ENCODE results near the gene FH.
A peak's percentile ranks its signal among the peaks of the same experiment; 100 is the strongest.

The FH gene

DNA sequence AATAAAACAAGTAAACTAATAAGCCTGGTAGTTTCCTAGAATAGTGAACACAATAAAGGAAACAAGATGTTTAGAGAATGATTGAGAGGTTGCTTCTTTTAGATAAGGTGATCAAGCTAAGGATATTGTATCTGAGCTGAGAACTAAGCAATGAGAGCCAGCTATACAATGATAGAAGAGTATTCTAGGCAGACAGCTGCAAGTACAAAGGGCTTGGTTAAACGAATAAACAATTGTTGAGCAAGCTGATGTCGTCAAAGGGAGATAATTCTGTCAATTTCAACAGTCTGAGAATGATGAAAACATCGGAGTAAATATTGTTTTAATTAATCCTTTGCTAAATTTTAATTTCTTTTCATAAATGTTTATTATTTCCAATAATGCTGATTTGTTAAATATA lies 5.5 kb upstream of the FH start:
- TF ChIP-seq, protein P1, sequence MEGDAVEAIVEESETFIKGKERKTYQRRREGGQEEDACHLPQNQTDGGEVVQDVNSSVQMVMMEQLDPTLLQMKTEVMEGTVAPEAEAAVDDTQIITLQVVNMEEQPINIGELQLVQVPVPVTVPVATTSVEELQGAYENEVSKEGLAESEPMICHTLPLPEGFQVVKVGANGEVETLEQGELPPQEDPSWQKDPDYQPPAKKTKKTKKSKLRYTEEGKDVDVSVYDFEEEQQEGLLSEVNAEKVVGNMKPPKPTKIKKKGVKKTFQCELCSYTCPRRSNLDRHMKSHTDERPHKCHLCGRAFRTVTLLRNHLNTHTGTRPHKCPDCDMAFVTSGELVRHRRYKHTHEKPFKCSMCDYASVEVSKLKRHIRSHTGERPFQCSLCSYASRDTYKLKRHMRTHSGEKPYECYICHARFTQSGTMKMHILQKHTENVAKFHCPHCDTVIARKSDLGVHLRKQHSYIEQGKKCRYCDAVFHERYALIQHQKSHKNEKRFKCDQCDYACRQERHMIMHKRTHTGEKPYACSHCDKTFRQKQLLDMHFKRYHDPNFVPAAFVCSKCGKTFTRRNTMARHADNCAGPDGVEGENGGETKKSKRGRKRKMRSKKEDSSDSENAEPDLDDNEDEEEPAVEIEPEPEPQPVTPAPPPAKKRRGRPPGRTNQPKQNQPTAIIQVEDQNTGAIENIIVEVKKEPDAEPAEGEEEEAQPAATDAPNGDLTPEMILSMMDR (conservative IDR thresholded peaks at IDR 0.05; ENCODE audit: low read length), result no peak
- no peak for DNase-seq (ENCODE audit: low read depth)

DNA sequence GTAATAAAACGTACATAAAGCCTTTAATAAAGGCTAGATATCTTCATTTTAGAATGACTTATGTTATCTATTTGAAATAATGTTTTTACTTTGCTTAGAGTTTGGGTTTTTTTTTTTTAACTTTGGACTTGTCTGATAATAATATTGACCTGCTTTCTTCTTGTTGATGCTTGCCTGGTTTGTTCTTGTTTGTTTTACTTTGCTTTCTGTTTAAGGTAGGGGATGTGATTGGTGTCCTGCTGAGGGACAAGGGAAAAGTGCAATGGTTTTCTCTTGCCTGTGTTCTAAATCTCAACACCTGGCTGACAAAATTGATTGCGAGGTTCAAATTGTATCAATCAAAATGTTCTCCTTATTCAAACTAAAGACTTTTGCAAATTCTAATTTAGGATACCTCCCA lies 2.2 kb upstream of the FH start:
- H3K4me3 ChIP-seq (ENCODE audit: low read length), result no peak overlapping the region
- DNase-seq (ENCODE audit: low read depth), result no peak
- TF ChIP-seq, protein P1 (conservative IDR thresholded peaks at IDR 0.05; ENCODE audit: low read length), result no peak

More for the DNA sequence above, 5.5 kb upstream of the FH start:
- no peak overlapping the region for H3K4me3 ChIP-seq (ENCODE audit: low read length)

DNA sequence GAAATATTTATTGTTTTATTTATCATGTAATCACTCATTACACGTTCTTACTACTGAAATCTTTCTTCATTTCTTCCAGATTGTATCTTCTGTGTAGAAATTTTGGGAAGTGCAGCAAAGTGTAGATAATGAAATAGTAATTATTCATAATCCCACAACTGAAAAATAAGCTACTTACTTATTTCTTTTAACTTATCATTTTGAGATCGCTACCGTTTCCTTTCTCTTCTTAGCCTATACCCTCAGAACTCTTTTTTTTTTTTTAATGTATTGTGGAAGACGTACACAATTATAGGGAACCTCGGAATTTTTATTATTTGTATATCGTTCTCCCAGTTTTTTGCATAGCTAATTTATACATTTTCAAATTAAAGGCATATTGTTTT lies 518 bp upstream of the FH start:
- DNase-seq (ENCODE audit: low read depth), result no peak
- TF ChIP-seq, protein P1 (conservative IDR thresholded peaks at IDR 0.05; ENCODE audit: low read length), result no peak
- peak overlapping the region; percentile 68 for H3K4me3 ChIP-seq (ENCODE audit: low read length)

DNA sequence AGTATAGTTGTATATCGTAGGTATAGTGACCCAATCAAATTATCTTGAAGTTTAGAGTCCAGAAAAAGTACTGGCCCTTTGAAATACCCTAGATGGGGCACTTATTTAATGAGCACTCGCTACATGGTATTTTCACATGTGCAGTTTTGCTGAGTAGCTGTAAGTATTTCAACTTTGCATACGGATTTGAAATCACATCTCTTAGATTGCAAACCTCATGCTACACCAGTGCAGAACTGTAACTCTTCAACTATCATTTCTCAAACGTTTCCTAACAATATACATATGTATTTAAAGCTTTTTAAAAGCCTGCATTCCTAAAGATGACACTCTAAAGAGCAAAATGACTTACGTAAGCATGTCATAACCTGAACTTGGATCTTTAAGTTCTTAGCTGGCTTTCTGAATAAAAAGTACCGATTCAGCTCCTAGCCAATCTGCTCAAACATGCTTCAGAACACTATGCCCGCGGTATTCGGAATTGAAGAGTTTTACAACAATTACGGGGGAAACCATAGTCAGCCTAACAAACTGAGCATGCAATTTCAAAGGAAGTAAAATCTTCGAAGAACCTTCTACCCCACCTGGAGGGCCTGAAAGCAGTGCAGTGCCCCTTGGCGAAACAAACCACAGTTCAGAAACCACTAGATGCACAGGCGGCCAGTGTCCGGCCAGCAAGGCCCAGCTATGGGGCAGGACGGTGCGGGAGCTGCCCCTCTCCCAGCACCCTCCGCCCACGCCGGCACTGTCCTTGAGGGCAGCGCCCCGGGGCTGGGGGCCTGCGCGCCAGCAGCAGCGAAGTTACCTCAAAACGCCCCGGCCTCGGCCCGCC lies 863 bp downstream of the FH start:
- H3K4me3 ChIP-seq (ENCODE audit: low read length), result peak overlapping the region; percentile 68
- DNase-seq (ENCODE audit: low read depth), result peak; percentile 16
- TF ChIP-seq, protein P1 (conservative IDR thresholded peaks at IDR 0.05; ENCODE audit: low read length), result no peak

DNA sequence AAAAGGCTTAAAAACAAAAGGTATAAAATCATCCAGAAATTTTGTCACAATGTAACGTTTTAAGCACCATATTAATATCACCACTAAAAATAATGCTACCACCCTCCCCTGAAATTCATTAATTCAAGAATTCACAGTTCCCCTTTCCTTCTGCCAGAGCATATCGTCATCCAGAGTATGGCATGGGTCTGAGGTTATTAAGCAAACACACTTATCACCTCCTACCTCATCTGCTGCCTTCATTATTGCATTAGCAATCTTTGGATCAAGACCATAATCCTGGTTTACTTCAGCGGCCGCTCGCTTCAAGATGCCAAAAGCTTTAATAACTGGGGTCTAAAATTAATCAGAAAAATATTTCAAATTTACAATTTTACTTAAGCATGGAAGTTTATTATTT lies 6.2 kb downstream of the FH start:
- H3K4me3 ChIP-seq (ENCODE audit: low read length), result no peak overlapping the region
- TF ChIP-seq, protein P1 (conservative IDR thresholded peaks at IDR 0.05; ENCODE audit: low read length), result no peak
- DNase-seq (ENCODE audit: low read depth), result no peak

DNA sequence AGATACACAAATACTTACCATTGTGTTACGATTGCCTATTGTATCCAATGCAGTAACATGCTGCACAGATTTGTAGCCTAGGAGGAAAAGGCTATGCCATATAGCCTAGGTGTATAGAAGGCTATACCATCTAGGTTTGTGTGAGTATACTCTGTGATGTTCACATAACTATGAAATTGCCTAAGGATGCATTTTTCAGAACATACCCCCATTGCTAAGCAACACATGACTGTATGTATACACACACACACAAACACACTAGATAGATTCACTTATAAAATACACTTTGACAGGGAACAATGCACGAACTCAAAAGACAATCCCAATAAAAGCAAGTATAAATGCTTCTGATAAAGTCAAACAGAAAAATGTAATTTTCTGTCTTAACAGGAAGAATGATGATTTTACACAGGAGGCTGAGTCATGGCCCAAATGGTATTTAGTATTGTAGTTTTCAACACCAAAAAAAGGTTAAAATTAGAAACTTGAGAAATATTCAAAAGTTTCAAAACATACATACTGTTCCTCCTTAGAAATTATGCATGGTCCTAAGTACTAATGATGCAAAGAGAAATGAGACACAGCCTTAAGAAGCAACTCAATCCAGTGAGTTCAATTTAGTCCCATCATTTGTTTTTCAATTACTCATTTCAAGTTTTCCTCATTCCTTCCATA lies 12.2 kb downstream of the FH start:
- no peak overlapping the region for H3K4me3 ChIP-seq (ENCODE audit: low read length)
- DNase-seq (ENCODE audit: low read depth), result peak; percentile 57
- TF ChIP-seq, protein P1 (conservative IDR thresholded peaks at IDR 0.05; ENCODE audit: low read length), result no peak

DNA sequence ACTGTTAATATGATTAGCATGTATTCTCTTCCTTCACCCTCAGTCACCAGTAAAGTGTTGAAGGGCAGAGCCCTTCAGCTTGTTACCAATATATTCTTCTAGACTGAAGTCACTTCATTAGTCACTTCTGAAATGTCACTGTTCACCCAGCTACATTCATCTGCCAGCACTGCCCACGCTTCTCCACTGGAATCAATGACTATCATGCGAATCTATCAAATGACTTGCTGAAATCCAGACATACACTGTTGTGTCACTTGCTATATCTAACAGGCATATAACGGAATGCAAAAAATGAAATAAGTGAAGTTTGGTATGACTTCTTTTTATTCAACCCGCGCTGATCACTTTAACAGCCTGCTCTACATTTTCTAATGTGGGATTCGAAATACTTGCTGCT lies 16.1 kb downstream of the FH start:
- H3K4me3 ChIP-seq (ENCODE audit: low read length), result no peak overlapping the region
- DNase-seq (ENCODE audit: low read depth), result no peak
- TF ChIP-seq, protein P1 (conservative IDR thresholded peaks at IDR 0.05; ENCODE audit: low read length), result no peak

All from AG10803 (cell line).